Retina (tissue), 1 donor: ENCODE measurements around the gene ZNF407.
A peak's percentile ranks its signal among the peaks of the same experiment; 100 is the strongest.

ENCODE experiments used
- DNase-seq: peaks from one replicate; pipeline ENCODE4 v3.0.0-alpha.2; 2016

Gene ZNF407

GRCh38 chr18:74731097-74731496, 133.4 kb downstream of the ZNF407 start:
- DNase-seq: no peak

DNA sequence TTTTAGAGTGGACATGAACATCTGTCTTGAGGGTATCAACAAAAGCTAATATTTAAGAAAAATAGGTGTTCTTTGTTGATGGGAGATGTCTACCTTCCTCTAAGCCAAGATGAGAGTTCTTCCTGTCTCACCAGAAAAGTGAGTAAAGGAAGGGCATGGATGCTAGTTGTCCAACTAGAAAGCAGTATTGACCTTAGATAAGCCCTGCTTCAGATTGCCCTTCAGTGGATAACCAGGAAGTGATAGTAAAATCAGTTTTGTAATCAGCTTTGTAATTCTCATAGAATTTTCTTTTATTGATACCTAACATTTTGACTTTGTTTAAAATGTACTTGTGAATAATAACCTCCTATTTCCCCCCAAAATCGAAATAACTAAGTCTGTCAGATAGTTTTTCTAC, 134.7 kb downstream of the ZNF407 start:
- no peak for DNase-seq

DNA sequence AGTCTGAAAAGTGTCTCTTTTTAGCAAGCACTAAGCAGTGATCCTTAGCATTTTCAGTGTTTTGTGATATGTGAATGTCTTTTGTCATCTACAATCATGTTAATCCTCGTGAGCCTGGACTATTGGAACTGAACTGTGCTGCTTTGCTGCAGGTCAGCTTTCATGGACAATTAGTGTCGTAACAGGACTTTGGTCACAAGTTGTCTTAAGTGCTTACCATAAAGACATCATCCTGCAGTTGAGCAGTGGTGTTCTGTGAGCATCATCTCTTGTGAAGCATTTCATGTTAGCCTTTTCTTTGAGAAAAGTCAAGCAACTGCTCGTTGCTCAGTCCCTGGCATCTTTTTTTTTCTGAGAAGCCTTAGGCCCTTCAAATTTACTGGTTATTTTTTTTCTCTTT, 135.9 kb downstream of the ZNF407 start:
- DNase-seq: peak; percentile 49

DNA sequence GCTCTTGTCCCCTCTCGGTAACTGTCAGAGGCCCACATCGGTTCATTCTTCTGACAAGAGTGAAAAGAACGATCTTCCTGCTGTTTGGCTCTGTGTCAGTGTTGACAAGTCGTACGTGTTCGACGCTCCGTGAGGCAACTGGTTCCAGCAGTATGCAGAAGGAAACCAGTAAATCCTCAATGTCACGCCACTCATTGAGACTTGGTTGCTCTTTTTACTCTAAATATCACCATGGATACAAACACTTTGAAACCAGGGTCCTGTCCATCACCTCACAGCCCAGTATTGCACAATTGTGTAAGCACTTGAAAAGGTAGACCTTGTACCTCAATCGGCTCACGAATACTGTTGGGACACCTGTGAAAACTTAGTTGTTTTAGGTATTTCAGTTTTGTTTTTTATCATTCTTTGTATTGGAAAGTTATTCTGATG, 136.4 kb downstream of the ZNF407 start:
- peak; percentile 48 for DNase-seq

- DNase-seq: no peak
These were observed 142.3 kb downstream of the ZNF407 start for GRCh38 chr18:74739926-74740325.

DNA sequence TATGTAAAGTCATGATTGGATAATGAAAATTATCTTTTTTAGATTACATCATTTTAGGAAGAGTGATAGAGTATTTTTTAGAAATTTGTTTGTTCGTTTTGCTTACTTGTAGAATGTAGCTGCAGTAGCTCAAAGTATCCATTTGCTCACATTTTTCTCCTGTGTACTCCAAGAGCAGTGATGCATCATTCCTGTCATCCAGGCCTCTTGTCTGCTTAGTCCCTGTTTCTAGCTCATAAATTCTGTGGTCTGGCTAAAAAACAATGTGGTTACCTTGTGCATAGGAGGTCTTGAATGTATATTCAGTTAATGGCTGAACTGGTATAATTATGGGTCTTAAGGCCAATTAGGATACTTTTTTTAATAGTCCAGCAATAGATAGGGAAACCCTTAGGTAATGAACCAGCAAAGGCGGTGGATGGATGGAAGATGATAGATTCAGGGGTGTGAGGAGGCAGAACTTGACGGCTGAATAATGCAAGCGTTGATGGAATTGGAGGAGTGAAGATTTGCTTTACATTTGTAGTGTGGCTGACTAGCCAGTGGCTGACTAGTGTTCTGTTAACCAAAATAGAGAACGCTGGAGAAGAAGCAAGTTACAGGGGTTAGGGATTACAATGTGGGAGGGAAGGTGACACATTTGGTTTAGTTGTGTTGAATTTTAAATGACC, 145.0 kb downstream of the ZNF407 start:
- peak; percentile 17 for DNase-seq

- DNase-seq: no peak
These were observed 148.1 kb downstream of the ZNF407 start for GRCh38 chr18:74745633-74746403.

GRCh38 chr18:74748809-74749208, 151.1 kb downstream of the ZNF407 start:
- DNase-seq: peak; percentile 15

DNA sequence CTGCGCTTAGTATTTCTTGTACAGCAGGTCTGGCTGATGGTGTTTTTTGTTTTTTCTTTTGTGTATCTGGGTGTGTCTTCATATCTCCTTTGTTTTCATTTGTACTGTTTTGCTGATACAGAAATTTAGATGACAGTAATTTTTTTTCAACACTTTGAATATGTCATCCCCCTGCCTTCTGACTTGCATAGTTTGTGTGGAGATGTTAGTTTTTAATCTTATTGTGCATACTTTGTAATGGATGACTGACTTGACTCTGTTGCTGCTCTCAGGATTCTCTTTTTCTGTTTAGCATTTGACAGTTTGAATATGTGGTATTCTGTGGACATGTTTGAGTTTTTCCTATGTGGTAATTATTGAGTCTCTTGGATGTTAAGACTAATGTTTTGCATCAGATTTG, 161.3 kb downstream of the ZNF407 start:
- DNase-seq: no peak

DNA sequence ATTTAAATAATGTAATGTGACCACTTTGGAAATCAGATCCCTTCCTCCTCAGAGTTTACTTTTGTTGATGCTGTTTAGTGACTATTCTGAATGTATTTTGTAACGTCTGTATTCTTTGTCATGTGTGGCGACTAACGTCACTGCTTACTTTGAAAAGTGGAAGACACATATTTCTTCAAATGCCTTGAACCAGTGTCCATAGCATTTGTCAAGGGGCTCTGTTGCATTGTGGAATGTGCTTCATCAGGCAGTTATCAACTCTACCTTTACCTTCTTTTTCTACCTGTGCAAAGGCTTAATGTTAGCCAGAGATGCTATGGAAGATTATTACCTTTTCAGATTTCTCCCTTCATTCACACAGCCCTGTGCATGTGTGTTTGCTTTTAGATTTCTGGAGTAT, 162.4 kb downstream of the ZNF407 start:
- no peak for DNase-seq

GRCh38 chr18:74760436-74760835, 162.8 kb downstream of the ZNF407 start:
- no peak for DNase-seq

GRCh38 chr18:74766251-74766650, 168.6 kb downstream of the ZNF407 start:
- no peak for DNase-seq

- DNase-seq: no peak
These were observed 170.4 kb downstream of the ZNF407 start for GRCh38 chr18:74768096-74768495.

DNA sequence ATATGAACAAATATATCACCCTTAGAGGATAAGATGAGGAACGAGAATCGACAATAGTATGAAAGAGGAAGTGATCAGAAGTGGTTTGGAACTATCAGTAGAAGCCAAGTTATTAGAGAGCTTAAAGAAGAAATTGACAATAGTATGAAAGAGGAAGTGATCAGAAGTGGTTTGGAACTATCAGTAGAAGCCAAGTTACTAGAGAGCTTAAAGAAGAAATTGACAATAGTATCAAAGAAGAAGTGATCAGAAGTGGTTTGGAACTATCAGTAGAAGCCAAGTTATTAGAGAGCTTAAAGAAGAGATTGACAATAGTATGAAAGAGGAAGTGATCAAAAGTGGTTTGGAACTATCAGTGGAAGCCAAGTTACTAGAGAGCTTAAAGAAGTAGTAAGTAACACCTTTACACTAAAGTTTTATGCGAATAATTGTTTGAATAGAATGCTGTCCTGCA, 175.5 kb downstream of the ZNF407 start:
- no peak for DNase-seq

DNA sequence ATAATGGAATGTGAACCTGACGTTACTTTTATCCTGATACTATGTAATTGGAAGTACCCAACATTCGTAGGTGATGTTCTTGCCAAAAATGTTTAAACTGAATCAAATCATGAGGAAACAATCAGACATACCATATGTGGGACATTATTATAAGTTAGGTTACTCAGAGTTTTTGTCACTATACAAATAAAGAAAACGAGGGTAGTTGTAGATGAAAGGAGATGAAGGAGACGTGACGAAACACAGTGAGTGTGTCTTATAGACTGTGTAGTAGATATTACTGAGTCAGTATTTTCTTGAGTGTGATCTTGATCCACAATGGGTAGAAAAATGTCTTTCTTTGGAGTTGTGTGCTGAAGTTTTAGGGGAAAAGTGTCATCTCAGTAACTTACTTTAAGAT, 176.8 kb downstream of the ZNF407 start:
- DNase-seq: no peak

DNA sequence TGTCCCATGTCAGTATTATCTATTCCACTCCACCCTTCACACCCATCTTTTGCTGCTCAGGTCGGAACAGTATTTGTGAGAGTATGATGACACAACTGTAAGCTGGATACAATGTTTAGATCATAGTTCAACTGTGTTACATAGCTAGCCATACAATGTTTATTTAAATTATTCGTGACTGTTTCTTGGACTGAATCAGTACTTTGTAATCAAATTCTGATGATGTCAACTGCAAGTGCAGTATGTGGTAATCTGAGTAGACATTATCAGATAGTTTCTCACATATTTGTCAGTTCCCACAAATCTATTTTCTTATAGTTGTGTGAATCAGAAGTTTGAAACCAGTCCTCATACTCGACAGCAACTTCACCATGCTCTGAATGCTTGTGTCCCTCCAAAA, 177.6 kb downstream of the ZNF407 start:
- DNase-seq: no peak

DNA sequence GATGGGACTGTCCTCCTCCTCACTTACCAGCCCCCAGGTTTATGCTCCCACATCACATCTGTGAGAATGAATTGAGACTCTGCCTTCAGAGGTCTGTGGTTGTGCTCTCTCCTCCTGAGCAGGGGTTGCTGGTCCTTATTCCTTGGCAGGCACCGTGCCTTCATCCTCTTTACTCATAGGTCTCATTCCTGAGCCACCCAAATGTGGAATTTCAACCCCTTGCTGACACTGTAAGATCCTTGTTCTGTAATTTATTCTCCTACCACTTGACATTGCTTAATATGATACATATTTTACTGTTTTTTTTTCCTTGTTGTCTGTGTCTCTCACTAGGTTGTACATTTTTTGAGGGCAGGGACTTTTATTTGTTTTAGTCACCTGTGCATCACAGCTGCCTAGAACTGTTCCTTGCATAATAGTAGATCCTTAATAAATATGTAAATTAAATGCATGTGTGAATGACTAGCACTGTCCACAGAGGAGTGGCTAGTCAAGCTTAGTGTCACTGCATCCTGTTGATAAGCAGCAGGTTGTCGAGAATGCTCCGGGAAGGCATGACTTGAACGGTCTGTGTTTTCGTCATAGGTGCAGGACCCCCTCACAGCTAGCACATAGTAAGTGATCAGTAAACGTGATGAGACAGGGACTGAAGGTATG, 180.6 kb downstream of the ZNF407 start:
- no peak for DNase-seq

DNA sequence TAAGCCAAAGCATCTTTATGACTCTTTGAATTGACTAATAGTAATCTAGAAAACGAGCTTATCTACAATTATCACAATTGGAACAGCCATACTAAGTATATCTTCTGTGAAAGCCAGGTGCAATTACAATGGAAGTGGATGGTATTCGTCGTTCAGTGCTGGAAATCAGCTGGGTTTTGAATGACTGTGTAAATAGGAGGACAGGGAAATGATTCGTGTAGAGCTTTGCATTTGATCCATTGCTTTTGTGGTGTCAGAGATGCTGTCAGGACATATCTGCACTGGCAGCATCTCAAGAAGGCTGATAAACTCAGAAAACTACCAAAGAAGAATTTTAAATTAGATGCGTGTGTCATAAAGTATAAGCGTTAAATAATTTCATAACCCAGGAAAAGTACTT, 187.1 kb downstream of the ZNF407 start:
- DNase-seq: no peak

GRCh38 chr18:74785632-74786031, 188.0 kb downstream of the ZNF407 start:
- no peak for DNase-seq

GRCh38 chr18:74788657-74789056, 191.0 kb downstream of the ZNF407 start:
- DNase-seq: no peak

DNA sequence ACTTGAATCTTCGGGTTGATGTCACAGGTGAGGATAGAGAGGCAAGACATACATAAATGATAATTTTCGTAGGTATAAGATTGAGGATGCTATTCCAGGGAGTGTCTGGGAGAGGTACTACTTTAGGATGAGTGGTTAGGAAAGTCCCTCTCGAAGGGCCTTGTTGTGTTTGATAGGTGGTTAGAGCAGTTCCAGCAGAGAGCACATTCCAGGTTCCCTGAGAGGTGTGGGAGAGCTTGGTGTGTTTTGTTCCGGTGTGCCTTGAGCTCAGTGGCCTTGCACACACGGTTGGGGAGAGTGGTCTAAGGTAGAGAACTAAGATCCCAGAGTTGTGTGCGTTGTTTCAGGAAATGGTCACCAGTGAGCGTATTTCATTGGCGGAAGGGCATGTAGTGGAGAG, 191.4 kb downstream of the ZNF407 start:
- no peak for DNase-seq

- DNase-seq: no peak
These were observed 192.8 kb downstream of the ZNF407 start for GRCh38 chr18:74790451-74790850.

DNA sequence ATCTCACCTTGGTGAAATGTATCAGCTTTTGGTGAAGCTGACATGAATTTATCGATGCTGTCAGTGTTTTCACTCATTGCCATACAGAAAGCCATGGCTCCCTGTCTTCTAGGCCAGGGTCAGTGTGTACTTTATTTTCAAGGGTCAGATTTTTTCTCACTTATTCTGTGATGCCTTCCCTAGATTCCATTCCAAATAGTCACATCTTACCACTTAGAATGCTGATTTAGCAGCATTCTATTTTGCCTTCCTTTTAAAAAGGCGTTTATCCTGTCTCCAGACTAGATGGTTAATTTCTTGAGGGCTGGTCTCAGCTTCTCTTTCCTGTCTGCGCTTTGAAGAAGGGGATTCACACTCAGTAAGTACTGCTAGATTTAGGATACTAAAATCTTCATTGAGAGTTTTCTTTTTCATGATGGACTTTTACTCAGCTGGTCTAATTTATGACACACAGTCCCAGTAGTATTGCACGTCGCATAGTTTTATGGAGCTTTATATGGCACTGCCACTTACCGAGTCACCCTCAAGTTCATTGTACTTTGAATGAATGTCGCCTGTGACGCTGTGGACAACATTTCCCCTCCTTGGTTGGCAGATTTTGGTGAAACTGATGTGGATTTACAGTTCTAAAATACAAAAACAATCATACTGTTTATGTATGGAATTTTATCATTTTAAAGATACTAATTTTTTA, 194.0 kb downstream of the ZNF407 start:
- DNase-seq: no peak
